ENCODE results near the gene MGMT. TPM values are rescaled to one million over a fixed set of nuclear protein-coding genes. Genes with fewer than 3 reads are reported as not detected.

Gene MGMT
- total and polyA plus RNA-seq, 2 experiments from 2014 or later, result 19.3 to 21.9 TPM

GRCh38 chr10:129787557-129787956 lies 320.5 kb downstream of the MGMT start (continued):
- no peak for TF ChIP-seq ZNF462 (CRISPR knock-in tag; IDR thresholded peaks at IDR 0.05)
- no peak for TF ChIP-seq POLR2AphosphoS5 (IDR thresholded peaks at IDR 0.05; ENCODE audit: low read depth)
- TF ChIP-seq, protein P1, sequence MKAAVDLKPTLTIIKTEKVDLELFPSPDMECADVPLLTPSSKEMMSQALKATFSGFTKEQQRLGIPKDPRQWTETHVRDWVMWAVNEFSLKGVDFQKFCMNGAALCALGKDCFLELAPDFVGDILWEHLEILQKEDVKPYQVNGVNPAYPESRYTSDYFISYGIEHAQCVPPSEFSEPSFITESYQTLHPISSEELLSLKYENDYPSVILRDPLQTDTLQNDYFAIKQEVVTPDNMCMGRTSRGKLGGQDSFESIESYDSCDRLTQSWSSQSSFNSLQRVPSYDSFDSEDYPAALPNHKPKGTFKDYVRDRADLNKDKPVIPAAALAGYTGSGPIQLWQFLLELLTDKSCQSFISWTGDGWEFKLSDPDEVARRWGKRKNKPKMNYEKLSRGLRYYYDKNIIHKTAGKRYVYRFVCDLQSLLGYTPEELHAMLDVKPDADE (IDR thresholded peaks at IDR 0.05), result no peak
- no peak for TF ChIP-seq STAT1 (IDR thresholded peaks at IDR 0.05; ENCODE audit: unreplicated experiment)
- no peak for TF ChIP-seq EZH2 (IDR thresholded peaks at IDR 0.05; ENCODE audit: low read depth, unreplicated experiment)

GRCh38 chr10:129788215-129788614 lies 321.2 kb downstream of the MGMT start:
- H3K4me2 ChIP-seq, result no peak overlapping the region
- DNase-seq (ENCODE audit: low spot score) (no peak), ATAC-seq (no peak)
- Mint-ChIP-seq H3K9me3 (no peaks in the 10 kb centered on the region; the same call in 2 of the 3 replicates), H3K4me1 (no peaks in the 10 kb centered on the region), H3K27me3 (ENCODE audit: insufficient read depth, low read depth, poor library complexity) (peaks cover 5% of the 10 kb centered on the region), H3K27ac (no peak overlapping the region), H3K36me3 (ENCODE audit: low read depth) (no peaks in the 10 kb centered on the region), H3K4me3 (no peak overlapping the region)
- H3K36me3 ChIP-seq (ENCODE audit: insufficient read depth), result no peaks in the 10 kb centered on the region
- no peak overlapping the region for H3K4me3 ChIP-seq
- H4K20me1 ChIP-seq (replicated peaks; ENCODE audit: insufficient read depth), result no peaks in the 10 kb centered on the region
- no peaks in the 10 kb centered on the region for H3K79me2 ChIP-seq (replicated peaks; ENCODE audit: insufficient read depth)
- no peak overlapping the region for H3K27ac ChIP-seq (ENCODE audit: low read depth)
- no peaks in the 10 kb centered on the region for H3F3A ChIP-seq (replicated peaks; ENCODE audit: low read depth)
- no peaks in the 10 kb centered on the region for H3K27me3 ChIP-seq (ENCODE audit: insufficient read depth)
- no peaks in the 10 kb centered on the region for H3K9me2 ChIP-seq (ENCODE audit: insufficient read depth)
- H3K4me1 ChIP-seq (ENCODE audit: insufficient read depth), result no peaks in the 10 kb centered on the region
- no peak overlapping the region for H2AFZ ChIP-seq
- TF ChIP-seq CREB1 (CRISPR knock-in tag; IDR thresholded peaks at IDR 0.05; ENCODE audit: low read depth), result no peak
- TF ChIP-seq NANOG (IDR thresholded peaks at IDR 0.05; ENCODE audit: borderline replicate concordance), result no peak
- TF ChIP-seq ZNF114 (CRISPR knock-in tag; IDR thresholded peaks at IDR 0.05), result no peak
- no peak for TF ChIP-seq EZH2phosphoT487 (IDR thresholded peaks at IDR 0.05; ENCODE audit: unreplicated experiment)
- TF ChIP-seq ZNF462 (CRISPR knock-in tag; IDR thresholded peaks at IDR 0.05), result no peak
